ENCODE measurements around the gene ZNF837.

GRCh38 chr19:58325311-58326022 is 55.4 kb downstream of the ZNF837 start:
- no peak for TF ChIP-seq CTCF (conservative IDR thresholded peaks at IDR 0.05; ENCODE audit: low read depth, low read length)
- TF ChIP-seq MAZ (IDR thresholded peaks at IDR 0.05; ENCODE audit: borderline replicate concordance, low read depth, low read length) = no peak
- no peak for TF ChIP-seq MXI1 (IDR thresholded peaks at IDR 0.05; ENCODE audit: borderline replicate concordance, low read depth, low read length)
- no peak for TF ChIP-seq RFX5 (IDR thresholded peaks at IDR 0.05; ENCODE audit: low read depth, low read length)
- no peak for TF ChIP-seq POLR2A (IDR thresholded peaks at IDR 0.05; ENCODE audit: low read depth, low read length)
- no peak for TF ChIP-seq RCOR1 (IDR thresholded peaks at IDR 0.05; ENCODE audit: insufficient replicate concordance, low read length)
- TF ChIP-seq RAD21 (IDR thresholded peaks at IDR 0.05; ENCODE audit: low read length) = no peak
- no peak for TF ChIP-seq NFE2L2 (IDR thresholded peaks at IDR 0.05; ENCODE audit: low read depth, low read length)

Measured in IMR-90 (cell line).